Stimulated activated CD4-positive, alpha-beta T cell treated with anti-CD3 and anti-CD28 coated beads, Interleukin-1b, Interleukin-23, amount 100 ng/mL, for 4 hours (primary cell): ENCODE results near the gene CITED1.
"Not testable (repeated sequence)": the region's sequence is repeated elsewhere in the genome, so short reads cannot be mapped to it uniquely, and the experiment has no call there.

Experiments
- DNase-seq, 2 donors: peaks; one replicate each; pipeline ENCODE4 v3.0.0-alpha.2; 2020; ENCODE audit warnings: low read depth in 2 of 2

Gene CITED1

GRCh38 chrX:72305286-72306084, at the start of gene CITED1:
Gene CITED1, minus strand, starts transcription at chrX:72305914. Its CDS starts 3,045 bp downstream, at chrX:72302869.
- no peak for DNase-seq

GRCh38 chrX:72352786-72353185, 47.1 kb upstream of the CITED1 start:
- no peak for DNase-seq

- DNase-seq: no peak
Measured at GRCh38 chrX:72351606-72352334, 46.1 kb upstream of the CITED1 start.

- DNase-seq: no peak
Measured at GRCh38 chrX:72349190-72349589, 43.5 kb upstream of the CITED1 start.

- DNase-seq: no peak
Measured at GRCh38 chrX:72348247-72348979, 42.7 kb upstream of the CITED1 start.

GRCh38 chrX:72347366-72347765, 41.7 kb upstream of the CITED1 start:
- DNase-seq: no peak

GRCh38 chrX:72346302-72346949, 40.7 kb upstream of the CITED1 start:
- DNase-seq: no peak

GRCh38 chrX:72340626-72341025, 34.9 kb upstream of the CITED1 start:
- no peak for DNase-seq

GRCh38 chrX:72340041-72340440, 34.3 kb upstream of the CITED1 start:
- no peak for DNase-seq

- no peak for DNase-seq
Measured at GRCh38 chrX:72330131-72330530, 24.4 kb upstream of the CITED1 start.

- DNase-seq: no peak
Measured at GRCh38 chrX:72326605-72327300, 21.0 kb upstream of the CITED1 start.

GRCh38 chrX:72319651-72320050, 13.9 kb upstream of the CITED1 start:
- not testable (repeated sequence) for DNase-seq

- DNase-seq: no peak
Measured at GRCh38 chrX:72317139-72317538, 11.4 kb upstream of the CITED1 start.

- no peak for DNase-seq
Measured at GRCh38 chrX:72316408-72317110, 10.8 kb upstream of the CITED1 start.

- no peak for DNase-seq
Measured at GRCh38 chrX:72314881-72315280, 9.2 kb upstream of the CITED1 start.

GRCh38 chrX:72313707-72314641, 8.3 kb upstream of the CITED1 start:
- DNase-seq: no peak

- DNase-seq: no peak
Measured at GRCh38 chrX:72312311-72312940, 6.7 kb upstream of the CITED1 start.

GRCh38 chrX:72309297-72310071, 3.8 kb upstream of the CITED1 start:
- DNase-seq: no peak
